ENCODE measurements around the gene RAD51AP1. TPM values are rescaled to one million over a fixed set of nuclear protein-coding genes. Genes with fewer than 3 reads are reported as not detected.

RAD51AP1 gene
- polyA plus RNA-seq, 1 of the 3 experiments (the other 2 are of a cell fraction), result 6.0 TPM

DNA sequence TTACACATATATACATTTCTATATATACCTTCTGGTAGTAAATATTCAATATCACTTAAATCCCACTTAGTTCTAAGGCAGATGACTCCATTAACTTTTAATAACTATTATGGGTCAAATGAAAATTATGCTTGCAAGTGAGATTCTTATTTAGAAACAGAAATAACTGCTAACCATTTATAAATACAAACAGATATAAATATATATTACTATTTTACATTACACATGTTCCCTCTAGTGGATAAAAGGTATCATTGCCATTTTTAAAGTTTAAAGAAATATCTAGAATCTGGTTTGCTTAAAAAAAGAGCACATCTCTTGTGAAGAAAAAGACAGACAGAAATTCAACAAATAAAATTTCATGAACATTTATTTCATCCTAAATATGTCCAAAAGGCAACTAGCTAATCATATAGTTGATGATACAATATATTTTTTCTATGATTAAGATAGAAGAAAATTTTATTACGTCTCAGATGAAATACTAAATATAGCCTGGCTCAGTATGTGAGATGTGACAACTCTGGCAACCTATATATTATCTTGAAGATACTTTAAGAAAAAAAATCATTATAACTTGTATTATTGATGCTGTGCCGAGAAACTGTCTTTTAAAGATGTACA is 11.7 kb upstream of the RAD51AP1 start:
- H4K20me1 ChIP-seq (ENCODE audit: insufficient read depth), result no peaks in the 10 kb centered on the region
- no peaks in the 10 kb centered on the region for H3K9me3 ChIP-seq
- no peaks in the 10 kb centered on the region for H3K79me2 ChIP-seq (ENCODE audit: insufficient read depth)
- no peaks in the 10 kb centered on the region for H3K9me2 ChIP-seq
- H3F3A ChIP-seq (replicated peaks; ENCODE audit: insufficient read depth), result peaks cover 26% of the 10 kb centered on the region
- POLR2A ChIA-PET, result no interaction called here
- H3K4me1 ChIP-seq (ENCODE audit: control insufficient read depth in 1 of 2, insufficient read depth in 2 of 2, low read depth in 1 of 2, low read length in 1 of 2), result no peaks in the 10 kb centered on the region
- no peaks in the 10 kb centered on the region for H3K27me3 ChIP-seq (ENCODE audit: insufficient read depth)
- no peak overlapping the region for H3K9ac ChIP-seq
- no peak overlapping the region for H3K27ac ChIP-seq (ENCODE audit: low read depth in 2 of 2, low read length in 1 of 2)
- WGBS (ENCODE audit: low lambda C conversion rate), result 96% methylated on average over 2 of the region's 2 CpGs
- peak; percentile 7 for DNase-seq
- H2AFZ ChIP-seq (ENCODE audit: low read depth), result no peak overlapping the region
- CTCF ChIA-PET, result interaction anchor here (0.6 to 6.2 kb wide), 20 partner anchors 11 to 583 kb away, joined by 3 to 55 read pairs (median 3); partner anchors contain the start of gene FGF23
- no peak overlapping the region for H3K4me3 ChIP-seq (ENCODE audit: low read depth in 2 of 2, low read length in 1 of 2)
- H3K4me2 ChIP-seq, result no peak overlapping the region
- peaks cover 54 to 73% of the 10 kb centered on the region in 2 experiments for H3K36me3 ChIP-seq (replicated peaks in 1 of 2; ENCODE audit: control insufficient read depth in 1 of 2, insufficient read depth in 2 of 2, low read length in 1 of 2)
- TF ChIP-seq SMC3 (IDR thresholded peaks at IDR 0.05; ENCODE audit: low read depth, low read length) (no peak), RAD21 (IDR thresholded peaks at IDR 0.05; ENCODE audit: low read length) (peak; percentile 42)
- TF ChIP-seq, protein P1, sequence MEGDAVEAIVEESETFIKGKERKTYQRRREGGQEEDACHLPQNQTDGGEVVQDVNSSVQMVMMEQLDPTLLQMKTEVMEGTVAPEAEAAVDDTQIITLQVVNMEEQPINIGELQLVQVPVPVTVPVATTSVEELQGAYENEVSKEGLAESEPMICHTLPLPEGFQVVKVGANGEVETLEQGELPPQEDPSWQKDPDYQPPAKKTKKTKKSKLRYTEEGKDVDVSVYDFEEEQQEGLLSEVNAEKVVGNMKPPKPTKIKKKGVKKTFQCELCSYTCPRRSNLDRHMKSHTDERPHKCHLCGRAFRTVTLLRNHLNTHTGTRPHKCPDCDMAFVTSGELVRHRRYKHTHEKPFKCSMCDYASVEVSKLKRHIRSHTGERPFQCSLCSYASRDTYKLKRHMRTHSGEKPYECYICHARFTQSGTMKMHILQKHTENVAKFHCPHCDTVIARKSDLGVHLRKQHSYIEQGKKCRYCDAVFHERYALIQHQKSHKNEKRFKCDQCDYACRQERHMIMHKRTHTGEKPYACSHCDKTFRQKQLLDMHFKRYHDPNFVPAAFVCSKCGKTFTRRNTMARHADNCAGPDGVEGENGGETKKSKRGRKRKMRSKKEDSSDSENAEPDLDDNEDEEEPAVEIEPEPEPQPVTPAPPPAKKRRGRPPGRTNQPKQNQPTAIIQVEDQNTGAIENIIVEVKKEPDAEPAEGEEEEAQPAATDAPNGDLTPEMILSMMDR (IDR thresholded peaks at IDR 0.05), result peak; percentile 66

GRCh38 chr12:4530160-4530559 is 8.5 kb upstream of the RAD51AP1 start:
- ChIA-PET CTCF (interaction anchor here (0.8 to 1.5 kb wide), 2 partner anchors 147 kb away, joined by 4 to 5 read pairs; no protein-coding TSS in a partner anchor), POLR2A (no interaction called here)
- Histone ChIP-seq H2AFZ (ENCODE audit: low read depth) (no peak overlapping the region), H3K27ac (ENCODE audit: low read depth in 2 of 2, low read length in 1 of 2) (no peak overlapping the region), H3K4me2 (no peak overlapping the region), H3K4me3 (ENCODE audit: low read depth in 2 of 2, low read length in 1 of 2) (no peak overlapping the region), H3K9ac (no peak overlapping the region), H3K36me3 (replicated peaks in 1 of 2; ENCODE audit: control insufficient read depth in 1 of 2, insufficient read depth in 2 of 2, low read length in 1 of 2) (peaks cover 58 to 76% of the 10 kb centered on the region in 2 experiments), H3K4me1 (ENCODE audit: control insufficient read depth in 1 of 2, insufficient read depth in 2 of 2, low read depth in 1 of 2, low read length in 1 of 2) (no peaks in the 10 kb centered on the region), H4K20me1 (ENCODE audit: insufficient read depth) (no peaks in the 10 kb centered on the region), H3F3A (replicated peaks; ENCODE audit: insufficient read depth) (peaks cover 26% of the 10 kb centered on the region), H3K79me2 (ENCODE audit: insufficient read depth) (peaks cover 10% of the 10 kb centered on the region; the same call in 1 of the 2 replicates), H3K27me3 (ENCODE audit: insufficient read depth) (no peaks in the 10 kb centered on the region), H3K9me3 (no peaks in the 10 kb centered on the region), H3K9me2 (no peaks in the 10 kb centered on the region)
- TF ChIP-seq ZBTB33 (IDR thresholded peaks at IDR 0.05; ENCODE audit: borderline replicate concordance, low read depth), result no peak
- no peak for TF ChIP-seq POLR2AphosphoS5 (IDR thresholded peaks at IDR 0.05; ENCODE audit: low read depth, low read length)
- TF ChIP-seq, protein P2, sequence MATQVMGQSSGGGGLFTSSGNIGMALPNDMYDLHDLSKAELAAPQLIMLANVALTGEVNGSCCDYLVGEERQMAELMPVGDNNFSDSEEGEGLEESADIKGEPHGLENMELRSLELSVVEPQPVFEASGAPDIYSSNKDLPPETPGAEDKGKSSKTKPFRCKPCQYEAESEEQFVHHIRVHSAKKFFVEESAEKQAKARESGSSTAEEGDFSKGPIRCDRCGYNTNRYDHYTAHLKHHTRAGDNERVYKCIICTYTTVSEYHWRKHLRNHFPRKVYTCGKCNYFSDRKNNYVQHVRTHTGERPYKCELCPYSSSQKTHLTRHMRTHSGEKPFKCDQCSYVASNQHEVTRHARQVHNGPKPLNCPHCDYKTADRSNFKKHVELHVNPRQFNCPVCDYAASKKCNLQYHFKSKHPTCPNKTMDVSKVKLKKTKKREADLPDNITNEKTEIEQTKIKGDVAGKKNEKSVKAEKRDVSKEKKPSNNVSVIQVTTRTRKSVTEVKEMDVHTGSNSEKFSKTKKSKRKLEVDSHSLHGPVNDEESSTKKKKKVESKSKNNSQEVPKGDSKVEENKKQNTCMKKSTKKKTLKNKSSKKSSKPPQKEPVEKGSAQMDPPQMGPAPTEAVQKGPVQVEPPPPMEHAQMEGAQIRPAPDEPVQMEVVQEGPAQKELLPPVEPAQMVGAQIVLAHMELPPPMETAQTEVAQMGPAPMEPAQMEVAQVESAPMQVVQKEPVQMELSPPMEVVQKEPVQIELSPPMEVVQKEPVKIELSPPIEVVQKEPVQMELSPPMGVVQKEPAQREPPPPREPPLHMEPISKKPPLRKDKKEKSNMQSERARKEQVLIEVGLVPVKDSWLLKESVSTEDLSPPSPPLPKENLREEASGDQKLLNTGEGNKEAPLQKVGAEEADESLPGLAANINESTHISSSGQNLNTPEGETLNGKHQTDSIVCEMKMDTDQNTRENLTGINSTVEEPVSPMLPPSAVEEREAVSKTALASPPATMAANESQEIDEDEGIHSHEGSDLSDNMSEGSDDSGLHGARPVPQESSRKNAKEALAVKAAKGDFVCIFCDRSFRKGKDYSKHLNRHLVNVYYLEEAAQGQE (IDR thresholded peaks at IDR 0.05; ENCODE audit: low read depth, low read length), result no peak
- no peak for TF ChIP-seq EZH2phosphoT487 (IDR thresholded peaks at IDR 0.05; ENCODE audit: borderline replicate concordance, low read depth)
- TF ChIP-seq RFX5 (IDR thresholded peaks at IDR 0.05; ENCODE audit: low read length), result no peak
- TF ChIP-seq NRF1 (IDR thresholded peaks at IDR 0.05; ENCODE audit: low read depth, low read length), result no peak
- TF ChIP-seq SMC3 (IDR thresholded peaks at IDR 0.05; ENCODE audit: low read depth, low read length), result no peak
- no peak for TF ChIP-seq MXI1 (IDR thresholded peaks at IDR 0.05; ENCODE audit: low read depth, low read length)
- TF ChIP-seq, protein P3, sequence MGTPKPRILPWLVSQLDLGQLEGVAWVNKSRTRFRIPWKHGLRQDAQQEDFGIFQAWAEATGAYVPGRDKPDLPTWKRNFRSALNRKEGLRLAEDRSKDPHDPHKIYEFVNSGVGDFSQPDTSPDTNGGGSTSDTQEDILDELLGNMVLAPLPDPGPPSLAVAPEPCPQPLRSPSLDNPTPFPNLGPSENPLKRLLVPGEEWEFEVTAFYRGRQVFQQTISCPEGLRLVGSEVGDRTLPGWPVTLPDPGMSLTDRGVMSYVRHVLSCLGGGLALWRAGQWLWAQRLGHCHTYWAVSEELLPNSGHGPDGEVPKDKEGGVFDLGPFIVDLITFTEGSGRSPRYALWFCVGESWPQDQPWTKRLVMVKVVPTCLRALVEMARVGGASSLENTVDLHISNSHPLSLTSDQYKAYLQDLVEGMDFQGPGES (IDR thresholded peaks at IDR 0.05; ENCODE audit: low read depth, low read length), result no peak
- TF ChIP-seq, protein P4, sequence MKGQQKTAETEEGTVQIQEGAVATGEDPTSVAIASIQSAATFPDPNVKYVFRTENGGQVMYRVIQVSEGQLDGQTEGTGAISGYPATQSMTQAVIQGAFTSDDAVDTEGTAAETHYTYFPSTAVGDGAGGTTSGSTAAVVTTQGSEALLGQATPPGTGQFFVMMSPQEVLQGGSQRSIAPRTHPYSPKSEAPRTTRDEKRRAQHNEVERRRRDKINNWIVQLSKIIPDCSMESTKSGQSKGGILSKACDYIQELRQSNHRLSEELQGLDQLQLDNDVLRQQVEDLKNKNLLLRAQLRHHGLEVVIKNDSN (IDR thresholded peaks at IDR 0.05; ENCODE audit: borderline replicate concordance, low read depth), result no peak
- no peak for TF ChIP-seq FOXM1 (IDR thresholded peaks at IDR 0.05; ENCODE audit: low read depth)
- no peak for TF ChIP-seq SIN3A (IDR thresholded peaks at IDR 0.05; ENCODE audit: borderline replicate concordance, low read depth, low read length)
- TF ChIP-seq EP300 (IDR thresholded peaks at IDR 0.05; ENCODE audit: borderline replicate concordance in 1 of 2, low read depth in 1 of 2, low read length in 1 of 2), result no peak
- no peak for TF ChIP-seq RCOR1 (IDR thresholded peaks at IDR 0.05; ENCODE audit: low read length)
- DNase-seq, result no peak
- 80% methylated on average over 1 of the region's 1 CpG for WGBS (ENCODE audit: low lambda C conversion rate)

Measured in SK-N-SH (cell line).